NCI-H1694 (cell line): ENCODE data around the gene KIF7.

Experiments used
- DNase-seq: peaks from one replicate; lab custom pipeline; 2025; lab: John Stamatoyannopoulos, UW

Gene KIF7

GRCh38 chr15:89669309-89669865 is 14.1 kb upstream of the KIF7 start:
- no peak for DNase-seq

DNA sequence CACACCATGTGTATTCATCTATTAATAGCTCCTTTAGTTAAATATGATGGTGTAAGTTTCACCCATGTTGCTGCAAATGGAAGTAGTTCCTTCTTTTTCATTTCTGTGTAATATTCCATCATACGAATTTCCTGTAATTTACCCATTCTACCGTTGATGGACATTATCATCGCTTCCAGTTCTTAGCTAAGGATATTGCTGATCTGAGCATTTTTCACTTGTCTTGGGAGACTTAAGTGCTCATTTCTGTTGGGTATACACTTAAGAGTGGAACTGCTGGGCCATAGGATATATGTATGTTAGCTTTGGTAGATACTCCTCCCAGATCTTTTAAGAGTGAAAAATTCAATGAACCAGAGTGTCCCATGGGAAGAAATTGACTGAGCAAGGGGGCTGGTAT is 12.9 kb upstream of the KIF7 start:
- DNase-seq = no peak

DNA sequence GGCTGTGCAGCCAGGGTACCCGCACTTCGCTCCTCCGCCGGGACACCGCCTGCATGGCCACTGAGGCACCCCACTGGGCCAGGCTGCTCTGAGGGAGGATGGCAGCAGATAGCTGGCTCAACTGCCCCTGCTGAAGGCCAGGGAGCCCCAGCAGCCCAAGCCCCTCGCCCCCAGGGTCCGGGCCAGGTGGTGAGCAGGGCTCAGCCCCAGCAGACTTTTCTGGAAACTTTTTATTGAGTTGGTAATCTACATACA is 12.4 kb upstream of the KIF7 start:
- no peak for DNase-seq

DNA sequence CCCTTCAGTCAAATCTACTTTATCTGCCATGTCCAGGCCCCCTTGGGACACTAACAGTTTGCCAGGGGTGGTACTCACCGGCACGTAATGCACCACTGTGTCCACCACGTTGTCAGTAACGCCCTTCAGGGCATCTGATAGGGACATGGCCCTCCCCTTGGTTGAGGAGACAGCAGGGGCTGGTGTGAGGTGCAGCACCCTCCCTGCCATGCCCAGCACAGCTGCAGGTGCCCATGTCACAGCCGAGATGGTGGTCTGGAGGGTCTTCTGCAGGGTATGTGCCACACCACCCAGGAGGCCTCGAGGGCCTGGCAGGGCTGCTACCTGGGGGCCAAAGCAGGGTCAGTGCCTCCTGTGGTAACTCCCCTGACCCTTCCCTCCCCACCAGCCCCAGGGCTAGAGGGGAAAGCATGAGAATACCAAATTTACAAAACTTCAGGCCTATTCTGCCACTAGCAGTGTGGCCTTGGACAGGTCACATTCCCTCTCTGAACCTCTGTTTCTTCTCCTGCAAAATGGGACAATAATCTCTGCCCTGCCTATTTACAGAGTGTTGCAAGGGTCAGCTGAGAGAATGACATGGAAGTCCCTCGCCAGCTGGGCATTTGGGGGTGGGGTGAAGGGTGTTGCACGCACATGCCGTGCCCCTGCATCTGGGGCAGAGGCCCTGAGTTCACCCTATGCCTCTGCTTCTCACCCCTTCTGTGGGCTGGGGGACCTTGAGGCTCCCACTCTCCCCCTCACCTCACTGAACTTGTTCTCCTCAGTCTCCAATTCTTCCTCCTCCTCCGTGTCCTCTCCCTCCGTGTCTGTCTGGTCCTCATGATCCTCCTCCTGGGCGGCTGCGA is 11.8 kb upstream of the KIF7 start:
- DNase-seq = no peak

- no peak for DNase-seq
These were observed 11.1 kb upstream of the KIF7 start for GRCh38 chr15:89666184-89666857.

DNA sequence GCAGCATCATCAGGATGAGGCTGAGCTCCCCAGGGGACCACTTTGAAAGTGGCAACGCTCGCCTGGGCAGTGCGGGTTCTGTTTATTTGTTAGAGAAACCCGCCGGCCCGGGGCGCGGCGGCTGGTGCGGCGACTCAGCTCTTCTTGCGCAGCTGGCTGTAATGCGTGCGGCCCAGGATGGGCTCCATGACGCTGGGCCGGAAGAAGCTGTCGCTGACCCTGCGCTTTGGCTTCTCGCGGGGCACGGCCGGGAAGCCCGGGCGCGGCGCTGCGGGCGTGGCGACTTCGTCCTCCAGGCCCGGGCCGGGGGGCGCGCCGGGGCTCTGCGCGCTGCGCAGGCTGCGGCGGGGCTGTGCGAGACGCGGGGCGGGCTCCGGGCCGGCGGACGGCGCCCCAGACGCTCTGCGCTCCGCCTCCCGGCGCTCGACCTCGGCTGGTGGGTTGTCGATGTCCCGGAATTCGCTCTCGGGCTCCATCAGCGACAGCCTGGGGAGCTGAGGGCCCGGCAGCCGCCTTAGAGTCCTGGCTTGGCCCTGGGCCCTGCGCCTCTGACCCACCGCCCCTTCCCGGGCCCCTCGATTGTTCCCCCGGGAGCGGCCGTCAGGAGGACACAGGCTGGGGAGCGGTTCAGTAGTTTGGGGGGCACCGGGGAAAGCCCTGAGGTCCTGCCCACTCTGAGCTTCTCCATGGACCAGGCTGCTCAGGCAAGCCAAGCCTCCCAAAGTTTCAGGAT is 10.3 kb upstream of the KIF7 start:
- no peak for DNase-seq

GRCh38 chr15:89664441-89665350 is 9.4 kb upstream of the KIF7 start:
- no peak for DNase-seq

GRCh38 chr15:89662893-89663626 is 7.8 kb upstream of the KIF7 start:
- no peak for DNase-seq

DNA sequence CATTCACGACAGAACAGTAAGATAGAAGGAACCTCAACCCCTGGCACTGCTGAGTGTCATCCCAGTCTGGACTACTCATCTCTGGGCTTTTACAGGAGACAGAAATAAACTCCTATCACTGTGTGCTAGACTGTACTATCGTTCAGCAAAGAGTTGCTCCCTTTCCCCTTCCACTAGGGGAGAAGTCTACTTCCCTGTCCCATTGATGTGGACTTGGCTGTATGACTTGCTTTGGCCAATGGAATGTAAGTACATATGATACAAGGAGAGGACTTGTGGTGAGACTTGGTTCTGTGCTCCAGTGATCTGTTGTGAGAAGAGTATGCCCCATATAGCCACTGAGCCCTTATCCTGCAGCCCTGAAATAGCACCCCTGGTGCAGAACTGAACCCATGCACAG is 5.3 kb upstream of the KIF7 start:
- no peak for DNase-seq

DNA sequence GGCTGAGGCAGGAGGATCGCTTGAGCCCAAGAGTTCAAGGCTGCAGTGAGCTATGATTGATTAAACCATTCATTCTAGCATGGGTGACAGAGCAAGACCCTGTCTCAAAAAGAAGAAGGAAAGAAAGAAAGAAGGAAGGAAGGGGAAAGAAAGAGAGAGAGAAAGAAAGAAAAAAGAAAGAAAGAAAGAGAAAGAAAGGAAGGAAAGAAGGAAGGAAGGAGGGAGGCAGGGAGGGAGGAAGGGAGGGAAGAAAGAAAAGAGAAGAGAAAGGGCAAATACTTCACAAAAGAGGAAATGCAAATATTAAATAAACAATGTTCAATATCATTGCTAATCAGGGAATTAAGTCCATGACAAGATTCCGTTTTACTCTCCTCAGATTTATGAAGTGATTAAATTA is 4.0 kb upstream of the KIF7 start:
- no peak for DNase-seq

DNA sequence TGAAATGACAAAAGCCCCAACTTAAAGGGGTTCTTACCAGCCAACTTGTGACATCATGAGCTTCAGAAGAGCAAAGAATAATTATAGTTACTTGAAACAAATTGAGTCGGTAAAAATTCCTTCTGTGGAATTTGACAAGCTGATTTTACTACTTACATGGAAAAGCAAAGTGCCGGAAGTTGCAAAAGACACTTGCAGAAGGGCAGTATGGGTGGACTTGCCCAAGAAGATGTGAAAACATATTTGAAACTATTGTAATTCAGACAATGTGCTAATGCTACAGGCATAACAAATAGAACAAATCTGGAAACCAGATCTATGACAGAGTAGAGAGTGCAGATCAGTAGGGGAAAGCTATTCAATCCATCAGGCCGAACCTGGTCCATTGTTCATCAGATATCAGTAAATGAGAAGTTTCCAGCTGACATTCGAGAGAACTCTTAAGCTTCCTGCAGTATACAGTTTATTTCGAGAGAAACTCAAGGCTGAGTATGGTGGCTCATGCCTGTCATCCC is 2.5 kb upstream of the KIF7 start:
- DNase-seq = no peak

GRCh38 chr15:89656116-89656815 is 999 bp upstream of the KIF7 start:
- DNase-seq = no peak

DNA sequence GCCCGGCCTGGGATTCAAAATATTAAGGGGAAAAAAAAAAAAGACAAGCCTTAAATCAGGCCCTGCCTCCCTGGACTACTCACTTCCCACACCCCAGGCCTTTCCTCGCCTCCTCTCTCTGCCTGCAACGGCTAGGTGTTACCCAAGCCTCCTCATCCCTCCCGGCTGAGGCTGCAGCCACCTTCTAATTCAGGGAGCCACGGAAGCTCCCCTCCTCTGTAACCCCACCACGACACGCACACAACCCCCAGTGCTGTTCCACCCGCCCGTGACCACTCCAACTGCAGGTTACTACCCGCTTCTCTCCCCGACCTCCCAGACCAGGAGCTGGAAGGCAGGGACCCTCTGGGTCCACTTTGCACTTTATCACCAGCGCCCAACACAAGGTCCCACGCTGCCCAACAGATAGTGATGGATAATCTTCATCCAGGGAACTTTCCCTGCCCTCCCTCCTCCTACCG is 936 bp downstream of the KIF7 start:
- no peak for DNase-seq

GRCh38 chr15:89653578-89653977 is 1.7 kb downstream of the KIF7 start:
- no peak for DNase-seq

DNA sequence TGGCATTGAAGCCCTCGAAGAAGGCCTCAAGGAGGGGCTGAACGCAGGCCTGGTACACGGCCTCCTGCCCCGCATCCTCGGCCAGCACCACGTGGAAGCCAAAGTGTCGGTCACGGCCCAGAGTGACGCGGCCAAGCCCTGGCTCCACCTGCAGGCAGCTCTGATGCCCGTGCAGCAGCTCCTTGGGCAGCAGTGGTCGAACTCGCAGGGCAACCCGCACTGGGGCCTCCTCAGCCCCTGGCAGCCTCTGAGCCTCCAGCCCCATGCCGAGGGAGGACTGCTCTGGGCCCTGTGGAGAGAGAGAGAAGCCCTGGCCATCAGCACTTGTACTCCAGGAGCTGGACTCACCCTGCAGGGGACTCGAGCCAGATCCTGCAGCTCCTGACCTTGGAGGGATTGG is 2.6 kb downstream of the KIF7 start:
- no peak for DNase-seq

- DNase-seq = no peak
These were observed 3.1 kb downstream of the KIF7 start for GRCh38 chr15:89652131-89652530.

GRCh38 chr15:89649716-89650115 is 5.6 kb downstream of the KIF7 start:
- no peak for DNase-seq

DNA sequence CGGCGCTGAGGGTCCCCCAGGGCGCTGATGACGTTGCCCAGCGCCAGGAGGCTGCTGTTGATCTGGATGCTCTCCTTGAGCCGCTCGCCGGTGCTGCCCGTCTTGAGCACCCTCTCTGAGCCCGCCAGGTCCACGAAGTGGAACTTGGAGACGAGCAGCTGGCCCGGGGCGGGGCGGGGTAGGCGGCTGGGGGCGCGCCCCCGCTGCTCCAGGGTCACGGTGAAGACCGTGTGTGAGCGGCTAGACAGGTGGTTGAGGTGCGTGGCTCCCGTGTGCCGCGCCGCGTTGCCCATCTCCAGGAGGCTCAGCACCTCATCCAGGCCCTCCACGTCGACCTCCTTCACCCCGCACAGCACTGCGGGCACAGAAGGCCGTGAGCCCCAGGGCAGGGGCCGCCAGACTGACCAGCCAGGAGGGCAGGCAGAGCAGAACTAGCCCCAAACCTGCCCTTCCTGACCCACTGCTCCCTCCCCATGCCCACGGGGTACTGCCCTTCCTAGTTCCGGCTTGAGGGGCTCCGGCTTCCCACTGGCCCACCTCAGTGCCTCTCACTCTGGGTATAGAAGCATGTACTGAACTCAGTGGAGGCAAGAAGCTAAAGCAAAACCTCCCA is 6.1 kb downstream of the KIF7 start:
- no peak for DNase-seq

DNA sequence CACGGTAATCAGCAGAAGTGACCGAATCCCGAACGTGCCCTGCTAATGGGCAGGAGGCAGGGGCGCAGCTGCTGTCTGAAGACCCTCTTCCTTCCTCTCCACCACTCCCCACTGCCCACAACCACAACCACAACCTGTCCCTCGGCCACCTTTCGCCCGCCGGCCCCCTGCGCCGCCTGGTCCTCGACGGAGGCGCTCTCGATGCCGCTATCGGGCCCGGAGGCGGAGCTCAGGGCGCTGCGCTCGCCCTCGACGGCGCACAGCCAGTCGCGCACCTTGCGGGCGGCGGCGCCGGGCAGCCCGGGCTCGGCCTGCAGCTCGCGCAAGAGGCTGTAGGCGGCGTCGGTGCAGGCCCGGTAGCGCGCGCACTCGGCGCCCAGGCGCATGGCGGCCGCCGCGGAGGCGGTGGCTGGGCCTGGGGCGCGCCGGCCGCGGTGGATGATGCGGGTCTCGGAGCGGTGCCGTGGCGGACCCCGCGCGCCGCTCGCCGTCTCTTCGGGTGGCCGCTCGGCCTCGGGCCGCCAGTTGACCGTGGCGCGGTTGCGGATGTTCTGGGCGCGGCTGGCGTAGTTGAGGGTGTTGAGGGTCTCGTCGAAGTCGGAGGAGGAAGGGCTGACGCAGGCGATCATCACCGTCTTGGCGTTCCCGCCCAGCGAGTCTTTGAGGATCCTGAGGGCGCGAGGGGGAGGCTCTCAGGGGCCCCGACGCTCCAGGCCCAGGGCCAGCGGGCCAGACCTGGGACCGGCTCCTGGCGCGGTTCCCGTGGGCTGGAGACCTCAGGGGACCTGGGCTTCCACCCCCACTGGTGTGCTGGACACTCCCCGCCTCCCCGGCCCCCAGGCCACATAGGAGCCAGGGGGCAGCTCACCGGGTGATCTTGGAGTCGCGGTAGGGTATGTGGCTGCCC is 6.9 kb downstream of the KIF7 start:
- no peak for DNase-seq
